Muscle layer of duodenum (tissue), 2 donors: ENCODE results near the gene OGFR.
"Not testable (repeated sequence)": the region's sequence is repeated elsewhere in the genome, so short reads cannot be mapped to it uniquely, and the experiment has no call there.

Source experiments
- H3K27ac ChIP-seq: one replicate; pipeline ENCODE4 v1.7.0; 2013; ENCODE audit warnings: mild to moderate bottlenecking, low read length
- H3K27me3 ChIP-seq: one replicate; pipeline ENCODE4 v1.7.0; 2013; ENCODE audit warnings: low read depth, mild to moderate bottlenecking, control low read depth, low read length
- H3K36me3 ChIP-seq, 2 donors: one replicate each; pipeline ENCODE4 v1.7.0; 2013; ENCODE audit warnings: low read length in 2 of 2, control low read depth in 1 of 2, mild to moderate bottlenecking in 1 of 2; ENCODE audit not compliant: insufficient read depth in 2 of 2, control insufficient read depth in 1 of 2
- H3K4me1 ChIP-seq, 2 donors: one replicate each; pipeline ENCODE4 v1.7.0; 2013; ENCODE audit warnings: low read length in 2 of 2, mild to moderate bottlenecking in 2 of 2, control low read depth in 1 of 2, moderate library complexity in 1 of 2; ENCODE audit not compliant: insufficient read depth in 2 of 2, control insufficient read depth in 1 of 2
- H3K4me3 ChIP-seq, 2 donors: one replicate each; pipeline ENCODE4 v1.7.0; 2013; ENCODE audit warnings: low read length in 2 of 2, low read depth in 1 of 2, mild to moderate bottlenecking in 1 of 2
- H3K9me3 ChIP-seq, 2 donors: one replicate each; pipeline ENCODE4 v1.7.0; 2013; ENCODE audit warnings: low read length in 2 of 2, control low read depth in 1 of 2, mild to moderate bottlenecking in 1 of 2; ENCODE audit not compliant: control insufficient read depth in 1 of 2
- donor health status: healthy.

OGFR gene

GRCh38 chr20:62840244-62841197 is 35.9 kb downstream of the OGFR start:
- H3K27ac ChIP-seq = no peak overlapping the region
- H3K4me1 ChIP-seq = no peaks in the 10 kb centered on the region
- no peaks in the 10 kb centered on the region for H3K9me3 ChIP-seq

GRCh38 chr20:62841705-62842212 is 37.1 kb downstream of the OGFR start:
- no peaks in the 10 kb centered on the region for H3K9me3 ChIP-seq
- H3K4me1 ChIP-seq = no peaks in the 10 kb centered on the region
- H3K4me3 ChIP-seq = no peak overlapping the region
- no peaks in the 10 kb centered on the region for H3K36me3 ChIP-seq
- H3K27ac ChIP-seq = no peak overlapping the region
- no peaks in the 10 kb centered on the region for H3K27me3 ChIP-seq

More at GRCh38 chr20:62840244-62841197, 35.9 kb downstream of the OGFR start:
- H3K36me3 ChIP-seq = no peaks in the 10 kb centered on the region
- H3K4me3 ChIP-seq = no peak overlapping the region
- H3K27me3 ChIP-seq = no peaks in the 10 kb centered on the region

GRCh38 chr20:62843656-62844055 is 39.0 kb downstream of the OGFR start:
- Histone ChIP-seq H3K4me3 (no peak overlapping the region), H3K27ac (no peak overlapping the region), H3K36me3 (no peaks in the 10 kb centered on the region), H3K4me1 (no peaks in the 10 kb centered on the region), H3K9me3 (no peaks in the 10 kb centered on the region), H3K27me3 (no peaks in the 10 kb centered on the region)

GRCh38 chr20:62844182-62844581 is 39.5 kb downstream of the OGFR start:
- Histone ChIP-seq H3K36me3 (no peaks in the 10 kb centered on the region), H3K9me3 (no peaks in the 10 kb centered on the region), H3K27me3 (no peaks in the 10 kb centered on the region), H3K4me3 (no peak overlapping the region), H3K27ac (no peak overlapping the region), H3K4me1 (no peaks in the 10 kb centered on the region)

- no peaks in the 10 kb centered on the region for H3K4me1 ChIP-seq
- H3K4me3 ChIP-seq = no peak overlapping the region
- no peaks in the 10 kb centered on the region for H3K27me3 ChIP-seq
- H3K36me3 ChIP-seq = no peaks in the 10 kb centered on the region
- no peaks in the 10 kb centered on the region for H3K9me3 ChIP-seq
- no peak overlapping the region for H3K27ac ChIP-seq
Measured at GRCh38 chr20:62845416-62846160, 41.0 kb downstream of the OGFR start.

GRCh38 chr20:62846166-62846890 is 41.7 kb downstream of the OGFR start:
- Histone ChIP-seq H3K9me3 (no peaks in the 10 kb centered on the region), H3K4me3 (no peak overlapping the region), H3K36me3 (no peaks in the 10 kb centered on the region), H3K4me1 (no peaks in the 10 kb centered on the region), H3K27ac (no peak overlapping the region), H3K27me3 (no peaks in the 10 kb centered on the region)

- not testable (repeated sequence) for H3K27me3 ChIP-seq, H3K9me3 ChIP-seq, H3K27ac ChIP-seq, H3K4me3 ChIP-seq, H3K4me1 ChIP-seq
- peaks cover 3 to 19% of the 10 kb centered on the region in 2 donors for H3K36me3 ChIP-seq
Measured at GRCh38 chr20:62848917-62849316, 44.3 kb downstream of the OGFR start.

GRCh38 chr20:62849431-62849830 is 44.8 kb downstream of the OGFR start:
- no peak overlapping the region for H3K27ac ChIP-seq
- H3K4me1 ChIP-seq = no peaks in the 10 kb centered on the region
- H3K36me3 ChIP-seq = peaks cover 8 to 19% of the 10 kb centered on the region in 2 donors
- H3K27me3 ChIP-seq = no peaks in the 10 kb centered on the region
- no peak overlapping the region for H3K4me3 ChIP-seq
- H3K9me3 ChIP-seq = no peaks in the 10 kb centered on the region

- H3K4me1 ChIP-seq = no peaks in the 10 kb centered on the region
- no peaks in the 10 kb centered on the region for H3K27me3 ChIP-seq
- no peak overlapping the region for H3K4me3 ChIP-seq
- H3K27ac ChIP-seq = no peak overlapping the region
- H3K9me3 ChIP-seq = no peaks in the 10 kb centered on the region
- peaks cover 8 to 19% of the 10 kb centered on the region in 2 donors for H3K36me3 ChIP-seq
Measured at GRCh38 chr20:62850333-62850974, 45.8 kb downstream of the OGFR start.

GRCh38 chr20:62852196-62852595 is 47.6 kb downstream of the OGFR start:
- Histone ChIP-seq H3K36me3 (peaks cover 11 to 24% of the 10 kb centered on the region in 2 donors), H3K27me3 (no peaks in the 10 kb centered on the region), H3K9me3 (no peaks in the 10 kb centered on the region), H3K4me3 (no peak overlapping the region), H3K27ac (no peak overlapping the region), H3K4me1 (no peaks in the 10 kb centered on the region)
